ENCODE measurements around the gene EPB41L4B.

The EPB41L4B gene

DNA sequence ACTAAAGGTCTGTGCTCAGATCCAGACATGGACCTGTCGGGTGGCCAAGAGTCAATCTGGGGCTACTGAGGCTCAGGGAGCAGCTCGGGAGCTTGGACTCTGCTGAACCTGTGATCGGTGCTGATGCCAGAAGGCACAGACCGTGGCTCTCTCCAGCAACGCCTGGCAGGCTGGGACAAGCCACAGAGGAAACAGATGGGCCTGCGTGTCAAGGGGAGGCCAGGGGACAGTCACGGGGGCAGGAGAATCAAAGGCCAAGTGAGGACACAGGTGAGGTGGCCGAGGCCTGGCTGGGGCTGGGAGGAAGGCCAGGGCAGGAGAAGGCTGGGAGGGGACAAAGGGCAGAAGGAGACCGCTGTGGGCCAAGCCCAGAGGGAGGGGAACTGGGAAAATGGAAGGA, 43.4 kb downstream of the EPB41L4B start:
- no peak for ATAC-seq
- TF ChIP-seq, protein P1, sequence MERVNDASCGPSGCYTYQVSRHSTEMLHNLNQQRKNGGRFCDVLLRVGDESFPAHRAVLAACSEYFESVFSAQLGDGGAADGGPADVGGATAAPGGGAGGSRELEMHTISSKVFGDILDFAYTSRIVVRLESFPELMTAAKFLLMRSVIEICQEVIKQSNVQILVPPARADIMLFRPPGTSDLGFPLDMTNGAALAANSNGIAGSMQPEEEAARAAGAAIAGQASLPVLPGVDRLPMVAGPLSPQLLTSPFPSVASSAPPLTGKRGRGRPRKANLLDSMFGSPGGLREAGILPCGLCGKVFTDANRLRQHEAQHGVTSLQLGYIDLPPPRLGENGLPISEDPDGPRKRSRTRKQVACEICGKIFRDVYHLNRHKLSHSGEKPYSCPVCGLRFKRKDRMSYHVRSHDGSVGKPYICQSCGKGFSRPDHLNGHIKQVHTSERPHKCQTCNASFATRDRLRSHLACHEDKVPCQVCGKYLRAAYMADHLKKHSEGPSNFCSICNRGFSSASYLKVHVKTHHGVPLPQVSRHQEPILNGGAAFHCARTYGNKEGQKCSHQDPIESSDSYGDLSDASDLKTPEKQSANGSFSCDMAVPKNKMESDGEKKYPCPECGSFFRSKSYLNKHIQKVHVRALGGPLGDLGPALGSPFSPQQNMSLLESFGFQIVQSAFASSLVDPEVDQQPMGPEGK (CRISPR knock-in tag; IDR thresholded peaks at IDR 0.05; ENCODE audit: borderline replicate concordance): no peak
- TF ChIP-seq ZC3H10 (CRISPR knock-in tag; IDR thresholded peaks at IDR 0.05): no peak

DNA sequence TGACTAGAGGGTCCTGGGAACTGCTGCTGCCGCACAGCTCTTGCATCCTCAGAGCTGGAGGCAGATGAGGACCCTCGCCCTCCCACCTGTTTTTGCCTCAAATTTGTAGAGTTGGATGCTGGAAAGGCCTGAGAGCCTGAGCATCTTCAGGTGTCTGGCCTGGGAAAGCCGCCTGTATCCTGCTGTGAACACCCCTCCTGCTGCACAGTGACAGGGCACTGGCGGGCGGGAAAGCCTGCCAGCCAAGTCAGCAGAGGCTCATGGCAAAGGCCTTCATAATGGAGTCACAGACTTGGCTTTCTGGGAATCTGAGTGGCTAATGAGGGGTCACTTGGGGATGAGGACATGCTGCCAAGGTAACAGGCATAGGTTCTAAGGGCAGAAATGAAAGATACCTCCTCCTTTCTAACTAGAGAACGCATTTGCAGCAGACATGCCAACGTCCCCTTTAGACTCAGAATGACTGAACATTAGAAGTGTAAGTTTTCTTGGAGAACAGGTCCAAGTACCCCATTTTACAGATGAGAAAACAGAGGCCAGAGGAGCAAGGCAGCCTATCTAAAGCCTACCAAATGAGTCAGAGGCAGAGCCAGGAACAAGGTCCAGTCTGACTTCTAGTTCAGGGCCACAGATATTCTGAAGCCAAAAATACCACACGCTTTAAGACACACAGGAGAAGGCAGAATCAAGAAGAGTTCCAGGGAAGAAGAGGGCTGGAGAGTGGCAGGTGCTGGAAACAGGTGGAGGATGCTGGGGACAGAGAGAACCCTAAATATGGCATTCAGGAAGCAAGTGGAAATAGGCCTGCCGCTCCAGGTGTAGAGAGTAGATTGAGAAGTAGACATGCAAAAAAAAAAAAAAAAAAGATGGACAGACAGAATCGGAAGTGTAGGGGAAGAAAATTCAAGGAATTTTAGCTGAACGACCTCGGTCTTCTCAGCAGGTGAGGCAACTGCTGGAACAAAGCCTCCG, 44.1 kb downstream of the EPB41L4B start:
- ATAC-seq: no peak

DNA sequence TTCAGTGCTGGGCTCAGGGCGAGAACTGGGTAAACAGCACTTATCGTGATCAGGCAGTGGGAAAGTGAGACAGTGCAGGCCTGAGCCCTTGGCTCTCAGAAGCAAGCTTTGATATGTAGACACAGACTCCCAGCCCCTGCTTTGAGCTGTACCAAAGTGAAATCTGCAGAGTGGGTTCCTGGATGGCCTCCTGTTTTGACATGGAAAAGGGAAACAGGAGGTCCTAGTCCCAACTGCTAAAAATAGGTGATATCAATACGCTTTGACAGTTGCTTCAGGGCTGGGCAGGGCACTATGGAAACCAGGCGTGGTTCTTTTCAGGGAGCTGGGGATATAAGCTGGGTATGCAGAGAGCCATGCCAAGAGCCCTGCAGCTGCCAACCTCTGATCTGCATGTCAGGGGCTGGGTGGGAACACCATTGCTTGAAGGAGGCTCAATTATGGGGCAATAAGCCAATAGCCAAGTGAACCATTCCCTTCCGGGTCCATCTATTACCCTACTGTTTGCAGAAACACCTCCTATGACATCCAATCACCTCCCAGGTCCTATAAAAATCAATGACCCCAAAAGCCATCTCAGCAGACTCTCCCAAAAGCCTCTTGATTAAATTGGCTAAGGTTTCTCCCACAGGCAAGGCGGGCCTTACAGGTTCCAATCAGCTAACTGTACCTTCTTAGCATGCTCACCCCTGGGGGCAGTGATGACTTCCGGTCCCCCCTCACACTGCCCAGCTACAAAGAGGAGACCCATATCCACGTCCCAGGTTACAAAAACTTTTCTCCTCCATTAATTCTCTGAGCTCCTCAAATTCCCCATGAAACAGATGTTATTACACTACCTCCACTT, 45.8 kb downstream of the EPB41L4B start:
- TF ChIP-seq, protein P2, sequence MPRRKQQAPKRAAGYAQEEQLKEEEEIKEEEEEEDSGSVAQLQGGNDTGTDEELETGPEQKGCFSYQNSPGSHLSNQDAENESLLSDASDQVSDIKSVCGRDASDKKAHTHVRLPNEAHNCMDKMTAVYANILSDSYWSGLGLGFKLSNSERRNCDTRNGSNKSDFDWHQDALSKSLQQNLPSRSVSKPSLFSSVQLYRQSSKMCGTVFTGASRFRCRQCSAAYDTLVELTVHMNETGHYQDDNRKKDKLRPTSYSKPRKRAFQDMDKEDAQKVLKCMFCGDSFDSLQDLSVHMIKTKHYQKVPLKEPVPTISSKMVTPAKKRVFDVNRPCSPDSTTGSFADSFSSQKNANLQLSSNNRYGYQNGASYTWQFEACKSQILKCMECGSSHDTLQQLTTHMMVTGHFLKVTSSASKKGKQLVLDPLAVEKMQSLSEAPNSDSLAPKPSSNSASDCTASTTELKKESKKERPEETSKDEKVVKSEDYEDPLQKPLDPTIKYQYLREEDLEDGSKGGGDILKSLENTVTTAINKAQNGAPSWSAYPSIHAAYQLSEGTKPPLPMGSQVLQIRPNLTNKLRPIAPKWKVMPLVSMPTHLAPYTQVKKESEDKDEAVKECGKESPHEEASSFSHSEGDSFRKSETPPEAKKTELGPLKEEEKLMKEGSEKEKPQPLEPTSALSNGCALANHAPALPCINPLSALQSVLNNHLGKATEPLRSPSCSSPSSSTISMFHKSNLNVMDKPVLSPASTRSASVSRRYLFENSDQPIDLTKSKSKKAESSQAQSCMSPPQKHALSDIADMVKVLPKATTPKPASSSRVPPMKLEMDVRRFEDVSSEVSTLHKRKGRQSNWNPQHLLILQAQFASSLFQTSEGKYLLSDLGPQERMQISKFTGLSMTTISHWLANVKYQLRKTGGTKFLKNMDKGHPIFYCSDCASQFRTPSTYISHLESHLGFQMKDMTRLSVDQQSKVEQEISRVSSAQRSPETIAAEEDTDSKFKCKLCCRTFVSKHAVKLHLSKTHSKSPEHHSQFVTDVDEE (CRISPR knock-in tag; IDR thresholded peaks at IDR 0.05): no peak
- TF ChIP-seq ZNF8 (CRISPR knock-in tag; IDR thresholded peaks at IDR 0.05): no peak
- no peak for TF ChIP-seq RARB (CRISPR knock-in tag; IDR thresholded peaks at IDR 0.05)
- TF ChIP-seq ZNF70 (CRISPR knock-in tag; IDR thresholded peaks at IDR 0.05): no peak
- no peak for ATAC-seq

More for the DNA sequence above, 44.1 kb downstream of the EPB41L4B start:
- TF ChIP-seq CSDC2 (CRISPR knock-in tag; IDR thresholded peaks at IDR 0.05) (no peak), ARNTL (CRISPR knock-in tag; IDR thresholded peaks at IDR 0.05; ENCODE audit: borderline replicate concordance, low read depth) (no peak), ZFP3 (CRISPR knock-in tag; IDR thresholded peaks at IDR 0.05) (no peak), PPARA (CRISPR knock-in tag; IDR thresholded peaks at IDR 0.05; ENCODE audit: borderline replicate concordance) (no peak)
- TF ChIP-seq, protein P3, sequence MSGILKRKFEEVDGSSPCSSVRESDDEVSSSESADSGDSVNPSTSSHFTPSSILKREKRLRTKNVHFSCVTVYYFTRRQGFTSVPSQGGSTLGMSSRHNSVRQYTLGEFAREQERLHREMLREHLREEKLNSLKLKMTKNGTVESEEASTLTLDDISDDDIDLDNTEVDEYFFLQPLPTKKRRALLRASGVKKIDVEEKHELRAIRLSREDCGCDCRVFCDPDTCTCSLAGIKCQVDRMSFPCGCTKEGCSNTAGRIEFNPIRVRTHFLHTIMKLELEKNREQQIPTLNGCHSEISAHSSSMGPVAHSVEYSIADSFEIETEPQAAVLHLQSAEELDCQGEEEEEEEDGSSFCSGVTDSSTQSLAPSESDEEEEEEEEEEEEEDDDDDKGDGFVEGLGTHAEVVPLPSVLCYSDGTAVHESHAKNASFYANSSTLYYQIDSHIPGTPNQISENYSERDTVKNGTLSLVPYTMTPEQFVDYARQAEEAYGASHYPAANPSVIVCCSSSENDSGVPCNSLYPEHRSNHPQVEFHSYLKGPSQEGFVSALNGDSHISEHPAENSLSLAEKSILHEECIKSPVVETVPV (CRISPR knock-in tag; IDR thresholded peaks at IDR 0.05): no peak

DNA sequence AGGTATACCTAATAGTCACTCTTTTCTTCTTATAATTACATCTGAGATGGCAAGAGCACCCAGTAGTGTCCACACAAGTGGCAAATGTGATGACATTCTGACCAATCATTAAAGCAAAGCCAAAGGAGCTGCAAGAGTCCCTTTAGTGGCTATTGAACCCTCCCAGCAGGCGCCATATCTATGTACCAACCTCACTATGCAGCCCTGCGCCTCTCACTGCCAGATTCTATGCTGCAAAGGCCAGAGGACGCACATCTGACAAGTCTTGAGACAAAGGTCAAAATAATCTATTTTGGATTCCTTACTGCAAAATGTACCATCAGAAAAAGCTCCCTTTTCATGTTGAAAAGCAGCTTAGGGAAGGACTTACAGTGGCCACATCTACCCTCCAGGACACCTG, 47.0 kb downstream of the EPB41L4B start:
- TF ChIP-seq ZNF565 (CRISPR knock-in tag; conservative IDR thresholded peaks at IDR 0.05; ENCODE audit: low read depth) (no peak), ZNF8 (CRISPR knock-in tag; IDR thresholded peaks at IDR 0.05) (no peak), ZFP3 (CRISPR knock-in tag; IDR thresholded peaks at IDR 0.05) (no peak), BACH2 (CRISPR knock-in tag; IDR thresholded peaks at IDR 0.05; ENCODE audit: borderline replicate concordance) (no peak), ESRRG (CRISPR knock-in tag; IDR thresholded peaks at IDR 0.05) (no peak), PPARA (CRISPR knock-in tag; IDR thresholded peaks at IDR 0.05; ENCODE audit: borderline replicate concordance) (no peak), SNAI2 (CRISPR knock-in tag; IDR thresholded peaks at IDR 0.05) (no peak), ZNF70 (CRISPR knock-in tag; IDR thresholded peaks at IDR 0.05) (no peak)
- TF ChIP-seq, protein P4, sequence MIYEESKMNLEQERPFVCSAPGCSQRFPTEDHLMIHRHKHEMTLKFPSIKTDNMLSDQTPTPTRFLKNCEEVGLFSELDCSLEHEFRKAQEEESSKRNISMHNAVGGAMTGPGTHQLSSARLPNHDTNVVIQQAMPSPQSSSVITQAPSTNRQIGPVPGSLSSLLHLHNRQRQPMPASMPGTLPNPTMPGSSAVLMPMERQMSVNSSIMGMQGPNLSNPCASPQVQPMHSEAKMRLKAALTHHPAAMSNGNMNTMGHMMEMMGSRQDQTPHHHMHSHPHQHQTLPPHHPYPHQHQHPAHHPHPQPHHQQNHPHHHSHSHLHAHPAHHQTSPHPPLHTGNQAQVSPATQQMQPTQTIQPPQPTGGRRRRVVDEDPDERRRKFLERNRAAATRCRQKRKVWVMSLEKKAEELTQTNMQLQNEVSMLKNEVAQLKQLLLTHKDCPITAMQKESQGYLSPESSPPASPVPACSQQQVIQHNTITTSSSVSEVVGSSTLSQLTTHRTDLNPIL (CRISPR knock-in tag; IDR thresholded peaks at IDR 0.05; ENCODE audit: low read depth): no peak
- TF ChIP-seq, protein P3 (CRISPR knock-in tag; IDR thresholded peaks at IDR 0.05): no peak

More for the DNA sequence above, 47.0 kb downstream of the EPB41L4B start:
- no peak for ATAC-seq
